GM13976 (cell line): ENCODE data around the gene TXK.
A peak's percentile ranks its signal among the peaks of the same experiment; 100 is the strongest.

Experiments
- DNase-seq: peaks from one replicate; pipeline ENCODE4 v3.0.0; 2012; ENCODE audit warnings: low spot score
- CTCF ChIP-seq: IDR thresholded peaks from 2 replicates; pipeline ENCODE4 v1.5.1; 2012; ENCODE audit warnings: borderline replicate concordance, mild to moderate bottlenecking; ENCODE audit not compliant: insufficient read depth; ENCODE audit errors: extremely low read depth, missing control alignments, control extremely low read depth
- in situ Hi-C: fragments of 300-500 bp; cut with MboI; formaldehyde crosslinking; loops from one replicate; pipeline ENCODE4 v1.12.0; 2022; ENCODE audit warnings: low sequenced_read_pairs, mixed read lengths, inconsistent platforms; ENCODE audit not compliant: unreplicated experiment

Gene TXK

GRCh38 chr4:48058617-48059530, 75.2 kb downstream of the TXK start:
- no peak for DNase-seq
- no peak for TF ChIP-seq CTCF
- in situ Hi-C loops: no loop called here

GRCh38 chr4:48051078-48051477, 83.0 kb downstream of the TXK start:
- DNase-seq: no peak
- in situ Hi-C loops: no loop called here
- TF ChIP-seq CTCF: no peak

- no peak for DNase-seq
- in situ Hi-C loops: no loop called here
These were observed 84.6 kb downstream of the TXK start for GRCh38 chr4:48049483-48049882.

GRCh38 chr4:48047896-48048295, 86.2 kb downstream of the TXK start:
- no peak for DNase-seq
- in situ Hi-C loops: no loop called here
- TF ChIP-seq CTCF: no peak

More at GRCh38 chr4:48049483-48049882, 84.6 kb downstream of the TXK start:
- TF ChIP-seq CTCF: no peak

GRCh38 chr4:48047421-48047844, 86.6 kb downstream of the TXK start:
- no peak for TF ChIP-seq CTCF
- in situ Hi-C loops: no loop called here
- peak; percentile 55 for DNase-seq

GRCh38 chr4:48046059-48046458, 88.0 kb downstream of the TXK start:
- DNase-seq: no peak
- in situ Hi-C loops: no loop called here

More at GRCh38 chr4:48046059-48046458, 88.0 kb downstream of the TXK start:
- TF ChIP-seq CTCF: no peak
